HG03066 (cell line): ENCODE measurements around the gene ERAL1.
A peak's percentile ranks its signal among the peaks of the same experiment; 100 is the strongest.
"Not testable (repeated sequence)": the region's sequence is repeated elsewhere in the genome, so short reads cannot be mapped to it uniquely, and the experiment has no call there.

Experiments used
- ATAC-seq: cut with Tn5 transposase; IDR thresholded peaks from one replicate; pipeline ENCODE4 v1.9.1; 2021; ENCODE audit warnings: low read depth; ENCODE audit not compliant: unreplicated experiment

Gene ERAL1

DNA sequence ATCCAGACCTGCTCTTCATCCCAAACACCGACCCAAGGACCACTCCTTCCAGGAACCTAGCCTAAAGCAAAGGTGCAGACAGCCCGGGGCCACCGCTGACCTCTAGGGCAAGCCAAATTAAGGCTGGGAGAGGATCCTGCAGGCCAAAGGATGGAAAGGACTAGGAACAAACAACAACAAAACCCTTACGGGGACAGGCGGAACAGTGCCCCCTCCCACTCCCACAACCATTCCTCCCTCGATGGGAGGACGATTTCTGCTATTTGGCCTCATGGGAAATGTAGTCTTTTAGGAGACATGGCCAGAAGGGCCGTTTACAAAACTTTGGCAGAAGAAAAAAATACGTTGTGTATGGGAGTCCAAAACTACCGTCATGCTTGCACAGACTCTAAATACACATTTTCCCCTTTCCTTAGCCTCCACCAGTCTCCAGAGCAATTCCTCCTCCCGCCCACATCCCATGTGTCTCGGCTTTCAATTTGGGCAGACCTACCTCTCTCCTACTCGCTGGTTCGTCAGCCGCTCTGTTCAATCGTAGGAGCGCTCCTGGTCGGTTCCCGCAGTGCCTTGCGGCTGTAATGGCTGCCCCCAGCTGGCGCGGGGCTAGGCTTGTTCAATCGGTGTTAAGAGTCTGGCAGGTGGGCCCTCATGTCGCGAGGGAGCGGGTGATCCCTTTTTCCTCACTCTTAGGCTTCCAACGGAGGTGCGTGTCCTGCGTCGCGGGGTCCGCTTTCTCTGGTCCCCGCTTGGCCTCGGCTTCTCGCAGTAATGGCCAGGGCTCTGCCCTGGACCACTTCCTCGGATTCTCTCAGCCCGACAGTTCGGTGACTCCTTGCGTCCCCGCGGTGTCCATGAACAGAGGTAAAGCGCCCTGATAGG lies at the start of gene ERAL1:
Gene ERAL1 (plus strand): TSS at position 560 of the 879 bp plus-strand sequence. CDS start 19 bp downstream, at position 579.
- peak; percentile 98 for ATAC-seq

DNA sequence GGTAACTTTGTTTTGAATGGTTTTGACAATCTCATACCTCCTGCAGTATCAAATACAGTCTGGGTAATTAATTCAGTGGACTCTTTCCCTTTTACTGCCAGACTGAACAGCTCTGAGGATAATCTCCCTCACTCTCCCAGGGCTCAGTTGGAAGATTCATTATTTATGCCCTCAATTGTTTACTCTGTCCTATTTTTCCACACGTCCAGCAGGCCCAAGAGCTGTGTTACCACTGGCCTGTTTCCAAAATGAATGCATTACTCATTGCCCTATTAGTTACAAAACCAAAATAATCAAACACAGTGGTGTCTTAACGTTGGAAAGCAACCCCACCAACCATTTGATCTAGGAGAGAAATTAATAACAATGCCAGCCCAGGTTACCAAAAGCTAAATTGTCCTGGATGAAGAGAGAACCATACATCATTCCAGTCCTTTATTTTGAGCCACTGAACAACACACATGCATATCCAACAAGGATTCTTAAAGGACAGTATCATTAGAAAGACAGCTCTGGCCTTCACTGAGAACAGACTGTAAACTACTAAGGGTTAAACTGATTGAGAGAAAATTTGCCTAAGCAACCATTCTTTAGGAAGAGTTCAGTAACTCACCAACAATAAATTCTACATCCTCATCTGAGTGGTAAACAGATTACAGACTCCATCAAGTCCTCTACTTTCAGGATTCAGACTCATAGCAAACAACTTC lies 46.7 kb upstream of the ERAL1 start:
- ATAC-seq, result no peak

DNA sequence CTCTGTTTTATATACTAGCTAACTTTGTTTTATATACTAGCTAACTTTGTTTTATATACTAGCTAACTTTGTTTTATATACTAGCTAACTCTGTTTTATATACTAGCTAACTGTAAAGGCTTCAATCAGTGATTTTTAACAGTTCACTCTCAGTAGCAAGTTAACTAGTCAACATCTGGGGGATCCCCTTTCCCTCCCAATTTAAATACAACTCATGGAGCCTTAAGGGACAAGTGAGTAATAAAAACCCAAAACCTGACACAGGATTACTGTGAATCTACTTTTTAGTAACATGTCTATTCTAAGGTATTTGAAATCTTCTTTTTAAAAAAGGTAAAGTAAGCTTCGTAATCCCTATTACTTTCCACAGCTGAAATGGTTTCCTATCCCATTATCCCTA lies 44.4 kb upstream of the ERAL1 start:
- ATAC-seq, result no peak

DNA sequence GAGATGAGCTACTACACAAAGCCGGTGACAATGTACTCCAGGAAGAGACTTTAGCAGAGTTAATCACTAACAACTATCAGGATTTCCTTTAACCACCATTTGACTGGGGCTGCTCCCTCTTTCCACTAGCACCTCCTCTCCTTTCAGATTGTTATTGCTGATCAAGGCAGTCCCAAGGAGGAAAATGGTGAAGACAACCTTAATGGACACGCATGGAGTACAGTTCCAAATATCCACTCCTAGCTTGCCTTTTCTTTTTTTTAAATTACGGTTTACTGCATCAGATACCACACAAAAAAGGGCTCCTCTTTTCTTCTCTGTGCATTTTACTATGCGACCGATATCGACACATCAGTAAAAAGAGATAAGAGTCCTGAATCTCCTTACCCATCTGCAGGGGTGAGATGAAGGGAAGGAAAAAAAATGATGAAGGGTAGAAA lies 43.1 kb upstream of the ERAL1 start:
- no peak for ATAC-seq

DNA sequence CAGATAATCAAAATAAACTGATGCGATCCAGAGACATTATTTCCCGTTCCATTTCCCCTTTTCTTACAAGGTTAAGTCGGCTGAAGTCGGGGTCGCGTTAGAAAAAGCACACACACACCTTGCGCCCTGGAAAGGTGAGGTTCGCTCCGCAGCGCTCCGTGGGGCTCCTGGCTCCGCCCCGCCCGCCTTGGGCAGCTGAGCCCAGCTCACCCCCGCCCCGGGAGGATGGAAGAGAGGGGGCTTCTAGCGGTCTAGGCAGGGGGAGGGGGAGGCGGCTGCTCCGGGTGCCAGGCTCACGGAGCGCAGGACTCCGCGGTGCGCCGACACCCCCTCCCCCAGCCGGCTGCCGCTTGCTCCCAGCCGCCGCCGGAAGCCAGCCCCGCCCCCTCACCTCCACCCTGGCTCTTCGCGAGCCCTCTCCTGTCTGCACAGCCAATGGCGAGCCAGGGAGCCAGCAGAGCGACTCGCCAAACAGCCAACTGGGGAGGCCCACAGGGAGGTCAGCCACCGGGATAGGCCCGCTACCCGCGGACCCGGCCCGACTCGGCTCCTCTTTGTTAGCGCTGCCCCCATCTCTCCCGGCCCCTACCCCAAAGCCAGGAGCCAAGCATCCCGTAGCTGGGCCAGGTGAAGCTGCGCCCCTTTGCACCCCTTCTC lies 42.6 kb upstream of the ERAL1 start:
- peak; percentile 97 for ATAC-seq

DNA sequence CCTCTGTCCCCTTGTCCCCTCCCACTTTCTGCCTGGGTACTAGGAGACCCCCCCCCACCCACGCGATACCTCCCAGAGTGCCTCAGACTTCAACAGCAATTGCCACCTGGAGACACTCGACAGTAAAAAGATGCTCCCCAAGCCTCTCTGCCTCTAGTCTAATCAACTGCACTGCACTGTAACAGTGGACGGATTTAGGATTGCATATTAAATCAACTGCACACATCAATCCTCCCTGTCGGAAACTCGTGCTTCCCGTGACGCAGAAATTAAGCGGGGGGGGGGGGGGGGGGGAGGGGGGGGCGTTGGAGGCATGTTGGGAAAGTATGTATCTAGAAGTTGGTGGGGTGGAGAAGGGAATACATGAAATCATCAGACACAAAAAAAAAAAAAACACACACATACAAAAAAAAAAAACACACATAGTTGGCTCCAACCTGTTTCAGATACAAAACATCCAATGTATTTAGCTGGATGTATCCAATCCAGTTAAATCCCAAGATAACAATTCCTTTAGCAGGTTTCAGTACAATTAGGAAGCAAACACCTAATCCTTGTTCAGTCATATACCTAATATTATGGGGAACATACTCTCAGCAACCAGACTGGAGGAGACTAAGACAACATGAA lies 42.0 kb upstream of the ERAL1 start:
- peak; percentile 8 for ATAC-seq

DNA sequence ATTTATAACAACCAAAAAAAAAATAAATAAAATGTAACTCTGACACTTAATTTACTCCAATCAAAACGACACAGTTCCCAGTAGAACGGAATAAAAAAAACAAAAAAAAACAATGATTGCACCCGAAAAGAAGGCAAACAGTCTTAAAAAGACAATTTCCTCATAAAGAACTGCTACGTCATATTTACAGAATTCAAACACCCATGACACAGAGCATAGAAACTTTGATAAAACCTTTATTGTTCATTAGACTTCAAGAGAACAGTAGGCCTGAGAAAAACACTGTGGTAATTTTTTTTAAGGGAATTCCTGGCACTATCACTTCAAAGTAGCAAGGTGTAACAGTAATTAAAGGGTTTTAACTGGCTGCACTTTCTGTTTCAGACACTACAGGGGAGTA lies 38.3 kb upstream of the ERAL1 start:
- no peak for ATAC-seq

DNA sequence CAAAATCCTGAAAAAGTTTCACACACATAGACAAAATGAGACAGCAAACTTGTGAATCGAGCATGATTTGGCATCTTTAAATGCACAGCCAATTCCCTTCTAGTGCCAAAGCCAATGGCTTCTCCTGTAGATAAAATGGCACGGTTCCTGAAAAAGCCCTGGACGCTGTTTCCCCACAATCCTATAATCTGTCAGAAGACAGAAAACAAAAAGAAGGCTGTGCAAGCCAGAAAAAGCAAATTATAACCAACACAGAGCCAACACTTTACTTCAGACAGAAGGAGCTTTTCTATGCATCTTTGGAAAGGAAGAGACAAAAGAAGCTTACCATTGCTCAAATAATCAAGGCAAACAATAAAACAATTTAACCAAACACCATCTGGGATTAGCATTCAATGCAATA lies 36.0 kb upstream of the ERAL1 start:
- ATAC-seq, result no peak

DNA sequence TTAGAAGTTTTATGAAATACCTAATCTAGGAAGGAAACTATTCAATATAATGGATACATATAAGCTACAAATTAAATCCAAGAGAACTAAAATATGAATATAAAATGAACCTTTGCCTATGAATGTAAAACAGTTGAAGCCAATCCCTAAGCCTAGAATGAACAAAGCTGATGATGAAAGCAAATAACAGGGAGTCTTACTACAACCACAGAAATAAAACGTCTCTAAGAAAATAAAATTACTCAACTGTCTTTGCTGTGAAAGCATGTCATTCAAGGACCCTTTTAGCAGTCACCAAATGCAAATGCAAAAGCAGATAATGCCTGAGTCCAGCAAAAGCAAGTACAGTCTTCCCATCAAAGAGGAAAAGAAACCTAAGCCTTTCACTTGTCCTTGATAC lies 35.2 kb upstream of the ERAL1 start:
- no peak for ATAC-seq

DNA sequence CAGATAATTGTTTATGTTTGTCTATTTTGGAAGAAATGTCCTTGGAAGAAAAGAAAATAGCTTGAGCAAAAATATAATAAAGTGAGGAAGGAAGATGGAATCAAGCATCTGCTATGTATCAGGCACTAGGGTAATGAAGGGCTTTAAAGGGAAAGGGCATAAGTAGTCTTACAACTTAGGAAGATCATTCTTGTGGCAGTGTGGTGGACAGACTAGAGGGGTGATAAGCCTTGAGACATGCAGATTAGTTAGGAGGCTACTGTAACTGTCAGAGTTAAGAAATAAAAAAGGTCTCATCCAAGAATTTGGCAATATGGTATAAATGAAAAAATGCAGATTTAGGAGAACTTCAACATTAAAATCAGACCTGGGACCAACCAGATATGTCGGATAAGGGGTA lies 27.1 kb upstream of the ERAL1 start:
- no peak for ATAC-seq

DNA sequence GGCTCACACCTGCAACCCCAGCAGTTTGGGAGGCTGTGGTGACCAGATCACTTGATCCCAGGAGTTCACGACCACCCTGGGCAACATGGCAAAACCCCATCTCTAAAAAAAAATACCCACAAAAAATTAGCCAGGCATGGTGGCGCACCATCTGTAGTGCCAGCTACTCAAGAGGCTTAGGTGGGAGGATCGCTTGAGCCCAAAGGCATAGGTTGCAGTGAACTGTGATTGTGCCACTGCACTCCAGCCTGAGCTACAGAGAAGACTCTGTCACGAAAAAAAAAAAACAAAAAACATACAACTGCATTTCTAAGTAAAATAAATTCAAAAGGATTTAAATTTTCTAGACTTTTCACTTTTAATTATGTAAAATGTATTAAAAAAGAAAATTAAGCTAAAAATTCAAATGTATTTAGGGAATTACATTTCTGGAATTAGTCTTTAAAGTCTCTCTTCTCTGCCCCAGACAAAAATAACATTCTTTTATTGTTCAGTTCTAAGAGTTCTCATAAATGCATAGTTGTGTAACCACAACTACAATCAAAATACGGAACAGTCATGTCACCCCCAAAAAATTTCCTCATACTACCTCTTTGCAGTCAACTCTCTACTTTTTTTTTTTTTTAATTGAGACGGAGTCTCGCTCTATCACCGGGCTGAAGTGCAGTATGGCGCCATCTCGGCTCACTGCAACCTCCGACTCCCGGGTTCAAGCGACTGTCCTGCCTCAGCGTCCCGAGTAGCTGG lies 26.3 kb upstream of the ERAL1 start:
- no peak for ATAC-seq

DNA sequence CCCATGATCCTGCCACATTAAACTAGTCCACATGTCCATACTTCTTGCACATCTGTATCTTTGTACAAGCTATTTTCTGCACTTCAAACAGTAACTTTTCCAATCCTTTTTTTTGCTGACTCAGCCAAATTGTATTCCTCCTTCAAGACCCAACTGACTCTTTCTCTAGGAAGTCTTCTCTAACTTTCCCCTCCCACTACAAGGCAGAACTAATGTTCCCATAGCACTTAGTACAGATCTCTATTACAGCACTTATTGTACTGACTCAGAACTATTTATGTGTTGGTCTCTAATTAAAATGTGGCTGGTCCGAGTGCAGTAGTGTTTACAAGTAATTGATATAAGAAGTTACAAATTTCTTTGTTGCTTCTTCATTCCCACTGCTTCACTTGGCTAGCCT lies 20.4 kb upstream of the ERAL1 start:
- ATAC-seq, result no peak

DNA sequence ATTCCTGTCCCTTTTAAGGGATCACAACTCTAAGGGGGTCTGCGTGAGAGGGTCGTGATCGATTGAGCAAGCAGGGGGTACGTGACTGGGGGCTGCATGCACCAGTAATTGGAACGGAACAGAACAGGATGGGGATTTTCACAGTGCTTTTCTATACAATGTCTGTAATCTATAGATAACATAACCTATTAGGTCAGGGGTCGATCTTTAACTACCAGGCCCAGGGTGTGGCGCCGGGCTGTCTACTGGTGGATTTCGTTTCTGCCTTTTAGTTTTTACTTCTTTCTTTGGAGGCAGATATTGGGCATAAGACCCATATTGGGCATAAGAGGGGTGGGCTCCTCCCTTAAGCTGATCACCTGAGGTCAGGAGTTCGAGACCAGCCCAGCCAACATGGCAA lies 18.3 kb upstream of the ERAL1 start:
- ATAC-seq, result not testable (repeated sequence)

DNA sequence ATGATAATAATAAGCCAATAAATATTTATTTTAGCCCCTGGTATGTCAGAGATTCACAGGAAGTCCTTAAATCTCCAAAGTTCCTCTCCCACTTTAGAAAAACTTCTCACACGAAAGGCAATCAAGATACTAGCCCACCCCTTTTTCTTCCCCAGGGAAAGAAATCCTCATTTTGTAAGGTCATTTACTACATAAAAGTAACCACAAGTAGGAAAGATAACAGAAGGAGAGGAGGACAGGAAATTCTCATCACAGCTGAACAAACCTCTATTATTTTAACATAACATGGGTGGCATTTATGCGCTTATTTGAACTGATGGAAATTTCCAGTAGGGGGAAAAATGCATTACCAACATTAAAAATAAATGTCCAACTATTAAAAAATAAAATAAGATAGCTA lies 15.6 kb upstream of the ERAL1 start:
- ATAC-seq, result no peak

DNA sequence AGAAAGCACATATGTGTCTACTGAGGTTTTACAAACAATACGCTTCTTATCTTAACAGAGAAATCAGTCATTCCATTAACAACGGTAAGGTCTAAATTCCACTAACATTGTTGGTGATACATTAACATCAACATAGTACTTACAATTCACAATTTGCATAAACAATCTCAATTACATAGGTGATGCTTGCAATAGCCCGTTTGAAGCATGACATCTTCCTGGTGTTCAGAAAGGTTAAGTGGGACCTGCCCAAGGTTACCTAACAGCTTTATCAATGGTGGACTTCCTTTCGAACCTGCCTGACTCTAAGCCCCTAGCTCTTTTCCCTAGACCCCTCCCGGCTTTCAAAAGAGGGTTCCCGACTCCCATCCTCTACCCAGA lies 12.9 kb upstream of the ERAL1 start:
- no peak for ATAC-seq

DNA sequence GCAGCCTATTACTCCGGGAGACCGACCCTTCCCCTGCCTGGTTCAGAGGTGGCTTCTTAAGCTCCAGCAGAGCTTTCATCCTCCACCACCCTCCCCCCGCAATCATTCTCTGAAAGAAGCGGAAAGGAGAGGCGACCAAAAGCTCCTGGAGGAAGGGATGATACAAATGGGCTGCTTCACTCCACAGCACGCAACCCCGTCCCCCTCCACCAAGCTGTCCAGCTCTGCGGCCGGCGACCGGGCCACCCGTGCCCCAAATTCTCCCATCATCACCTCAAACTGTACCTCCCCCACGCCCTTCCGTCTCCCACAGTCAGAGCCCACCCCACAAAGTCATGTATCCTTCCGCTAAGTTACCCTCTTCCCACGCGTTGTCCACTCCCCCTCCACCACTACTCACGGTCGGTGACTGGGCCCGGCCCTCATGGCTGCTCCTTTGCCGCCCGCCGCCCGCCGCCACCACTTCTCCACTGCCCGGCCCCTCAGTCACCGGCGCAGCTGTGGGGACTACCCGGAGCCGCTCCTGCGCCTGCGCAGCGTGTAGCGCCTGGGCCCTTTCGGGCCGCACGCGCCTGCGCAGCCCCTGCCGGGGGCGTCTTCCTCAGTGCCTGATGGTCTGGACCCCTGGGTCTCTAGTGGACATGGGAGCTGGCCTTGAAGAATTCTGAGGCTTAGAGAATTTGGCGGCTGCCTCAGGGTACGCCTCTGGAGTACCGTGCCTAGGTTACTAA lies 12.4 kb upstream of the ERAL1 start, which contains the start of gene FAM222B:
Gene FAM222B (minus strand): TSS at position 509 of the 731 bp plus-strand sequence. CDS start 76,123 bp downstream, outside the sequence.
- peak; percentile 73 for ATAC-seq

DNA sequence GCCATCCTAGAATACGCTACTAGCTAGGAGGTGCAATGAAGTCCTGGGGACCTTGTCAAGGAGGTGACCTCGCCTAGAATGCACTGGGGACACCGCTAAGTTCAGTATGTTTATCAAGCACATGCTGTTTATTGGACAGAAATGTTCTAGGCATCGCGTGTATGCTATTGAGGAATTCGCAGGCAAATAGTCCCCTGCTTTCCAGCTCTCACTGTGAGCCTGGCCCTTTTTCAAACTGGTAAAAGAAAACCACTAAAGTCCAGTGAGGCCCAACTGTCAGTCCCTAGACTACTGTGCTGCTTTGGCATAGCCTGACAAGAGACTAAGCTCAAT lies 11.0 kb upstream of the ERAL1 start:
- ATAC-seq, result no peak

DNA sequence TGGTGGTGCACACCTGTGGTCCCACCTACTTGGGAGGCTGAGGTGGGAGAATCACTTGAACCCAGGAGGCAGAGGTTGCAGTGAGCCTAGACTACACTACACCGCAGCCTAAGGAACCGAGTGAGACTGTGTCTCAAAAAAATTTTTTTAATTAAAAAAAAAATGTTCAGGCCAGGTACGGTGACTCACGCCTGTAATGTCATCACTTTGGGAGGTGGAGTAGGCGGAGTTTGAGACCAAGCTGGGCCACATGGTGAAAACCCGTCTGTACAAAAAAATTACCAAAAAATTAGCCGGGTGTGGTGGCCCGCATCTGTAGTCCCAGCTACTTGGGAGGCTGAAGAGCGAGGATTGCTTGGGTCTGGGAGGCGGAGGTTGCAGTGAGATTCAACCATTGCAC lies 8.6 kb upstream of the ERAL1 start:
- no peak for ATAC-seq

DNA sequence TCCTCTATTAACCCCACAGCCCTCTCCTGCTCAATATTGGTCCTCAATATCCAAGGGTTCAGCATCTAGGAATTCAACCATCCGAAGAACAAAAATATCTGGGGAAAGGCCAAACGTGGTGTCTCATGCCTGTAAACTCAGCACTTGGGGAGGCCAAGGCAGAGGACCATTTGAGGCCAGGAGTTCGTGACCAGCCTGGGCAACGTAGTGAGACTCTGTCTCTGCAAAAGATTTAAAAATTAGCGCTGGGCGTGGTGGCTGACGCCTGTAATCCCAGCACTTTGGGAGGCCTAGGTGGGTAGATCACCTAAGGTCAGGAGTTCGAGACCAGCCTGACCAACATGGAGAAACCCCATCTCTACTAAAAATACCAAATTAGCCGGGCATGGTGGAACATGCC lies 8.1 kb upstream of the ERAL1 start:
- not testable (repeated sequence) for ATAC-seq

DNA sequence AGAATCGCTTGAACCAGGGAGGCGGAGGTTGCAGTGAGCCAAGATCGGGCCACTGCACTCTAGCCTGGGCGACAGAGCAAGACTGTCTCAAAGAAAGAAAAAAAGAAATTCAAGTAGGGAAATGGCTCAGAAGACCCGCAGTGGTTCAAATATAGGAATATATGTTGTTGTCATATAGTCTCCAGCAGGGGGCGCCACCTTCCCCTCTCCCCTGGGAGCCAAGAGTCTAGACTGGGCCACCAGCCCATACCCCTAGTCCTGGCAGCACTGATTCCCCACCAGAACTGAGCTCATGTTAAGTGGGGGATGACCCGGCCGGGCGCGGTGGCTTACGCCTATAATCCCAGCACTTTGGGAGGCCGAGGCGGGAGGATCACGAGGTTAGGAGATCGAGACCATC lies 6.1 kb upstream of the ERAL1 start:
- ATAC-seq, result not testable (repeated sequence)
